ENCODE results near the gene CBL.
A peak's percentile ranks its signal among the peaks of the same experiment; 100 is the strongest.
"Not testable (repeated sequence)": the region's sequence is repeated elsewhere in the genome, so short reads cannot be mapped to it uniquely, and the experiment has no call there.

The CBL gene

DNA sequence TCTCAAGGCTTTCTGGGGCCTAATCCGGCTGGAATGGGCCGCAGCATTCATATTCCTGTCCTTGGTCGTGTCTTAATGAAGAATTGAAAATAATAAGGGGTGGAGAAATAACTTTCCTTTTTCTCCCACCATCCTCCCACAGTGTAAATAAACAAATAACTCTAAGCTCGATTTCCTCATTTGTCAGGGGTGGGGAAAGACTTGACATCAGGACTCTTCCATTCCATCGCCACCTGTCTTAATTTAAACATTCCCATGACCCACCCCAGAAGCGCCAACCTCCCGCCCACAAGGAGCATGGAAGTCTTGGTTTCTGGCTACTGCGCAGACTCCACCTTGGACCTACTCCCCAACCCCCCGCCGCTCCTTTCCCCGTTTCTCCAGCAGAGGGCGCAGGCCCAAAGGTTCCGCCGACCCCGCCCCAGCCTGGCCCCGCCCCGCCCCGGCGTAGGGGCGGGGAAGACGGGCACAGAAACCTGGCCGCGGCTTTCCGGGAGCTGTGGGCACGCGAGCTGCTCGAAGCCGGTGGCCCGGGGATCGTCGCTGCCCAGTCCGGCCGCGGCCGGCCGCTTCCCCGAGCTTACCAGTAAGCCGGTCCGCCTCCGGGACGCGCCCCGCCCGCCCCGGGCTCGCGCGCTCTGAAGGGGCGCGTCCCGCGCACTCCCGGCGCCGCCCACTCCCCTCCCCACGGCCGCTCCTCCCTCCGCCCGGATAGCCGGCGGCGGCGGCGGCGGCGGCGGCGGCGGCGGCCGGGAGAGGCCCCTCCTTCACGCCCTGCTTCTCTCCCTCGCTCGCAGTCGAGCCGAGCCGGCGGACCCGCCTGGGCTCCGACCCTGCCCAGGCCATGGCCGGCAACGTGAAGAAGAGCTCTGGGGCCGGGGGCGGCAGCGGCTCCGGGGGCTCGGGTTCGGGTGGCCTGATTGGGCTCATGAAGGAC, at the start of gene CBL:
TSS of gene CBL (plus strand) at position 766 of the 937 bp plus-strand sequence. CDS start at position 845, 79 bp downstream.
- peak; percentile 56 for FAIRE-seq

DNA sequence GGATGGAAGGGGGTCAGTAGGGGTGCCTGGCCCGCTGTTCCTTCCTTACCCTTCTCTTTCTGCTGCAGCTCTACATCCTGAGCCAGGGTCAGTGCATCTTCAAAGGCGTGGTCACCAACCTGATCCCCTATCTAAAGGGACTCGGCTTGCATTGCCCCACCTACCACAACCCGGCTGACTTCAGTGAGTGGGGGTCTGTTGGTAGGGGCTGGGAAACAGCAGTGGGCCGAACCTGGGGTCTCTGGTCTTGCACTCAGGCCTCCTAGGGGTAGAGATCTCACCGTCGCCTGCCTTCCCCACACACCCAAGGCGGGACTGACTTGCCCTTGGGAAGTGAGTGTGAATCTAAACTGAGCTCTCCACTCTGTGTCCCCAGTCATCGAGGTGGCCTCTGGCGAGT, 49.6 kb upstream of the CBL start:
- FAIRE-seq, result no peak

DNA sequence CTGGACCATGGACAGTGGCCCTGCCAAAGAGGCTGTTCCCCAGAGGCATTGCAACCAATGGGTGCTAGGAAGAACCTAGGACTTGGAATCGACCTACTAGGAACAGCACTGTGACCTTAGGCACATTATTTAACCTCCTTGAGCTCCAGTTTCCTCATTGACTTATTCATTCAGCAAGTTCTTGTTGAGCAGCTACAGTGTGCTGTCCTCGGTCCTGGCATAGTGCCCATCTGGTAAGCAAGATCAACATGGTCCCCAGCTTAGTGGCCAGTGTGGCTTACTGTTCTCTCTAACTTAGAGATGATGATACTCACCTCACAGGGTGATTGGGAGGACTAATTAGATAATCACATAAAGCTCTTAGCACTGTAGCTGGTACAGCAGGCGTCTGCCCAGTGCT, 49.1 kb upstream of the CBL start:
- FAIRE-seq, result no peak

DNA sequence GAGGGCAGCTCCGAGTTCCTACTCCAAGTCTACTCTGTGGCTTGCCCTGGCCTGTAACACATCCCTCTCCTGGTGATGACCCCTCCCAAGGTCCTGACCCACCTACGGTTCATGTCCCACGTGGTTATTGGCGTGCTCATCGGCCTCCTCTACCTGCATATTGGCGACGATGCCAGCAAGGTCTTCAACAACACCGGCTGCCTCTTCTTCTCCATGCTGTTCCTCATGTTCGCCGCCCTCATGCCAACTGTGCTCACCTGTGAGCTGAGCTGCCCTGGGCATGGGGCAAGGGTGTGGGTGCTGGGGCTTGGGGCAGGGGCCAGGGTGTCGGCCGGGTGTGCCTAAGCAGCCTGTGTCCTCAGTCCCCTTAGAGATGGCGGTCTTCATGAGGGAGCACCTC, 47.7 kb upstream of the CBL start:
- no peak for FAIRE-seq

DNA sequence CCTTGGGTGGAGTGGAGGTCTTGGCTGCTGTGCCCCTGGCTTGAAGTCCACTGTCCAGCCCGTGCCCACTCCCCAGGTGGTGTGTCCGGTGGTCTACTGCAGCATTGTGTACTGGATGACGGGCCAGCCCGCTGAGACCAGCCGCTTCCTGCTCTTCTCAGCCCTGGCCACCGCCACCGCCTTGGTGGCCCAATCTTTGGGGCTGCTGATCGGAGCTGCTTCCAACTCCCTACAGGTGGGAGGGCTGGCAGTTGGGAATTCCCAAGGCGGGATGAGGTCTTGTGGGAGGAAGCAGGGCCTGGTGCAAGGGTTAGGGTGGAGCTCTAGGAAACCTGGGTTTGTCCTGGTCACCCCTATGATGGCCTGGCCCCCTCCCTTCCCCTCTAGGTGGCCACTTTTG, 46.0 kb upstream of the CBL start:
- FAIRE-seq, result no peak

DNA sequence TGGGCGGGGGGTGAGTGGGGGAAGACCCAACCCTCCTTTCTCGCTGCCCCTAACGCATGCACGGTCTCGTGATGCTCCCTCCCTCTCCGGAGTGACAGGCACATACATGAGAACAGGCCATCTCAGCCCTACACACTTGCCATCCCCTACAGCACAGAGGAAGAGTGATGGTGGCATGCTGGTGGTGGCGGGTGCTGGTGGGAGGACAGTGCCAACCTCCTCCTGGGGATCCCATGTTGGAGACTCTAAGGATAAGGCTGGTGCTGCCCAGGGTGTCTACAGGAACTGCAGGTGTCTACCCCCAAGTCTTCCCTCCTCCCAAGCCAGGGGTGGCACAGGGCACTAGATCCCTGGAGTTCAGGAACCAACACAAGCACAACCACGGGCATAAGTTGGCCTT, 44.3 kb upstream of the CBL start:
- no peak for FAIRE-seq

DNA sequence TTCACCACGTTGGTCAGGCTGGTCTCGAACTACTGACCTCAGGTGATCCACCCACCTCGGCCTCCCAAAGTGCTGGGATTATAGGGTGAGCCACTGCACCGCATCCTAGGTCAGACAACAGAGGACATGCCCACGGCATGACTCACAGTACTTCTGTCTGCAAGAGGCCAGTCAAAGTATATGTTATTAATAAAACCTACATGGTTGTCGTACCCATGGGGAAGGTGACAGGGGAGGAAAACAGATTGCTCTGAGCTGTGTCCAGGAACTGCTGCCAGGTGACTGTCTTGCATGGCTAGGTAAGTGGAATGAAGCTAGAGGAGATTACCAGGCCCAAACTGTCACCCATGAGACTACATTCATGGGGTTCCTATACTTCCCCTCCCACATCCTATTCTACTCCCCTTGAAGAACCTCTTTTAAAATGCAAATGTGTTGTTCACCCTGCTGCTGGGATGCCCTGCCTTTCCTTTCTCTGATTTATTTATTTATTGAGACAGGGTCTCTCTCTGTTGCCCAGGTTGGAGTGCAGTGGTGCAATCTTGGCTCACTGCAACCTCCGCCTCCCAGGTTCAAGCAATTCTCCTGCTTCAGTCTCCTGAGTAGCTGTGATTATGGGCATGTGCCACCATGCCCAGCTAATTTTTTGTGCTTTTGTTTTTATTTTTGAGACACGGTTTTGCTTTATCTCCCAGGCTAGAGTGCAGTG, 39.6 kb upstream of the CBL start:
- no peak for FAIRE-seq

DNA sequence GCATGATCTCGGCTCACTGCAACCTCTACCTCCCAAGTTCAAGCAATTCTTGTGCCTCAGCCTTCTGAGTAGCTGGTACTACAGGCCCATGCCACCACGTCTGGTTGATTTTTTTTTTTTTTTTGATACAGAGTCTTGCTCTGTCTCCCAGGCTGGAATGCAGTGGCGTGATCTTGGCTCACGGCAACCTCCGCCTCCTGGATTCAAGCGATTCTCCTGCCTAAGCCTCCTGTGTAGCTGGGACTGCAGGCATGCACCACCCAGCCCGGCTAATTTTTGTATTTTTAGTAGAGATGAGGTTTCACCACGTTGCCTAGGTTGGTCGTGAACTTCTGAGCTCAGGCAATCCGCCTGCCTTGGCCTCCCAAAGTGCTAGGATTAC, 39.1 kb upstream of the CBL start:
- FAIRE-seq, result not testable (repeated sequence)

DNA sequence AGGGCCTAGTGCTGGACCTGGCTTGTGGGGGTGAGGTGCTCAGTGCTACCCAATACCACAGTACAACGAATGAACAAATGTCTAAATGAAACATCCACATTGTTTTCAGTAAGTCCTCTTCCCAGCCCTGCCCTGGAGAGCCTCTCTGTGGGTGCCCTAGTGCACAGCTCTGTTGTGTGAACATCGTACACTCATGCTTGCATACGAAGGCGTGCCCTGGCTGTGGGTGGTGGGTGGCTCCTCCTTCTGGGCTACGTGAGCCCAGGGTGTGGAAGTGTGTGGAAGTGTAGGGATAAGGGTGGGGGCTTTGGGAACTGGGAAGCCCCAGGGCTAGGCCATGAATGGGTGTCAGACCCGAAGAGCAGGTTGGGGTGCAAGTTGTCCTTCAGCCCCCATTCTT, 38.2 kb upstream of the CBL start:
- FAIRE-seq, result no peak

DNA sequence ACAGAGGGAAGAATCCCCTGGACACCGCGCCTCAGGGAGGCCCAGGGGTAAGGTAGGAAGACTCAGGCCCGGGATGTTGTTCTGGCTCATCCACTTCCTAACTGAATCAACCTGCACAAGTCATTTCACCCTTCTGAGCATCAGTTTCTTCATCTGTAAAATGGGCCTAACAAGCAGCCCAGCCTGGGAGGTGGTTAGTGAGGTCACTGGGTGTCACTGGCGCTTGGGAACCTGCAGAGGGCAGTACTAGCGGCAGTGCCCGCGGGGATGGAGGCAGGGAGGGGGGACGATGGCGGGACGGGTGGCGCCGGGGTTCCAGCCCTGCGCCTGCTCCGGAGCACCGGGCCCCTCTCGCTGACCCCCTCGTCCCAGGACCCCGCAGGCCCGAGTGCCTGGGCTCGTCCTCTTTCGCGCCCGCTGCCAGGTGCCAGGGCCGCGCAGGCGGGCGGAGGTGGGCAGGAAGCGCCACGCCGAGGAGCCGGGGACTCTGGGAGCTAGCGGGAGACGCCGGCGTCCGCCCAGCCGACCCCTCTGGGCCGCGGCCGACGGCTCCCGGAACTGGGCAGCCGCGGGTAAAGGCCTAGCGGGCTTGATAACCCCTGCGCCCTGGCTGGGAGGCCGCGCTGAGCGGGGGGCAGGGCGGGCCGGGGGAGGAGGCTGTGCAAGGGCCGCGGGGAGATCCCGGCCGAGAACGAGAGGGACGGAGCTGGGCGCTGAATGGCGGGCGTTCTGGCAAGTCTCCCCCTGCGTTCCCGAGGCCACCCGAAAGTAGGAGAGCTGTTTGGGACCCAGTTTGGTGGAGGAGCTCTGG, 37.5 kb upstream of the CBL start, which contains the start of gene NLRX1:
TSS of gene NLRX1 (plus strand) at position 255 of the 811 bp plus-strand sequence. CDS start 2,679 bp downstream, outside the sequence.
- FAIRE-seq, result no peak

DNA sequence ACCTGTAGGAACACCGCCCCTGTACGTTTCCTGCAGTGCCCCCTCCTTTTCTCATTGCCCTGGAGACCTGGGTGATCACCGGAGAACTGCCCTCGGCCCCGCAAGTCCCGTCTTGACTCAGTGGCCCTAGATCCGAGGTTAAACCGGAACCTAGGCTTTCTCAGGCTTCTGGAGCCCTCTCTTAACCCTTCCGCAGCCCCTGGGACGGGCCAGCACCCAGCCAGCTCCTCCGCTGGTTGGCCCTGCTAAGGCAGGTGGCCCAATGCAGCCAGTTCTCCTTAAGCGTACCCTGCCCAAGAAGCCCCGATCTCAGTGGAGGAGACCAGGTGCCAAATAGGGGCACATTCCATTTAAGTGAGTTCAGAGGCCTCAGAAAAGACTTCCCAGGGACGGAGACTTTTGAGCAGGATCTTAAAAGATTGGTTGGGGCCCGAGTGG, 36.8 kb upstream of the CBL start:
- FAIRE-seq, result no peak

DNA sequence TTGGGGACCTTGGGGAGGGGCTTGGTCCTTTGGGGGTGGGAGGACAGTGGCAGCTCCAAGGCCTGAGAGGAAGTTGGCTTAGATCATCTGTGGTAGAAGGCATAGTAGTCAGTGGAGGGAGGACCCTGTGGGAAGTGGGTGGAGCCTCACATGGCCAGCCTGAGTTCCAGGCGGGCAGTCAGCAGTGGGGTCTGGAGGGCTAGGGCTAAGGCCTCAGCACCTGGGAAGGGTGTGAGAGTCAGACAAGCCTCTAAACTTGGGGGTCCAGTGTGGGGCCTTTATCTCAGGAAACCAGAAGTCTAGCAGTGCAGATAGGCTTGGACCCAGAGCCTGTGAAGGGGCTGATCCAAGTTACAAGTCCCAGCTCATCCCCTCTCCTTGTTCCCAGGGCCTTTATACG, 33.6 kb upstream of the CBL start:
- no peak for FAIRE-seq

DNA sequence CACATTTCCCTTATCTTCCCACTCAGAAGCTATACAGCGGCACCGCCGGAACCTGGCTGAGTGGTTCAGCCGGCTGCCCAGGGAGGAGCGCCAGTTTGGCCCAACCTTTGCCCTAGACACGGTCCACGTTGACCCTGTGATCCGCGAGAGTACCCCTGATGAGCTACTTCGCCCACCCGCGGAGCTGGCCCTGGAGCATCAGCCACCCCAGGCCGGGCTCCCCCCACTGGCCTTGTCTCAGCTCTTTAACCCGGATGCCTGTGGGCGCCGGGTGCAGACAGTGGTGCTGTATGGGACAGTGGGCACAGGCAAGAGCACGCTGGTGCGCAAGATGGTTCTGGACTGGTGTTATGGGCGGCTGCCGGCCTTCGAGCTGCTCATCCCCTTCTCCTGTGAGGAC, 32.7 kb upstream of the CBL start:
- FAIRE-seq, result no peak

DNA sequence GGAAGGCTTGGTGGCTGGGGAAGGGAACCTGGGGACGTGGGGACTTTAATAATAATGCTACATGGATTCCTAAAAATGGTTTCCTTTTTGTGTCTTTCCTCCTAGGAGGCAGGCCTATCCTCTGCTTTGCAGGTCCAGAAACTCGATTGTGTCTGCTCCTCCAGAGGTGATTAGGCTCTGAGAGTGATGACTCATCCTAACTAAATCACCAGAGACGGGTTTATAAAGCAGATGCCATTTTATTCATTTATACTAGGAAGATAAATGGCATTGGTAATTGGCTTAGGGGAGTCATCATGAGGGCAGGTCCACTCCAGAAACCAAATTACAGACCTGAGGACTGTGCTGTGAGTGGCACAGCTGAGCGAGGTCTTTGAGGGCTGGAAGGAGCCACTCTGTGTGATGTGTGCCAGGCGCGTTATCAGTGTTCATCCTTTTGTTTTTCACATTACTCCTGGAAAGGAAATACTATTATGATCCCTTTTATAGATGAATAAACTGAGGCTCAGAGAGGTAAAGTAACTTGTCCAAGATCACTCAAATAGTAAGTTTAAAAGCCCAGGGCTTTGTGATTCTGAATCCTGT, 30.6 kb upstream of the CBL start:
- no peak for FAIRE-seq

DNA sequence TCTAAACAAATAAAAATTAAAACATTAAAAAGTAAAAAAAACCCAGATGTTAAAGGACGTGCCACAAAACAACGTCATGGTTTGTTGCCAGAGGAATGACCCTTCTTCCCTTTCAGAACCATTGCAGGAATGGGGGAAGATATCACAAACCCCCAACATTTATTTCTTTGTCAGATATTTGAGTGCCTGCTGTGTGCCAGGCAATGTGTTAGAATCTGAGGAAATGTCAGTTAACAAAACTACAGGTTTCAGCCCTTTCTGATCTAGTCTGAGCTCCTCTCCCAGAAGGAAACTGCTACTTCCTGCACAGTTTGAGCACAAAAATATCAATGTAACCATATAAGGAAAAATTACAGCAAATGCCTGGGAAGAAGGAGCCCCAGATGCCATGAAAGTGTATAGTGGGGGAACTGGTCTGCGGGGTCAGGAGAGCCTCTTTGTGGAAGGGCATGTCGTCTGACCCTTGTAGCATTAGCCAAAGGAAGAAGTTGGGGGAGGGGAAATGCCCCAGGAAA, 27.9 kb upstream of the CBL start:
- no peak for FAIRE-seq

DNA sequence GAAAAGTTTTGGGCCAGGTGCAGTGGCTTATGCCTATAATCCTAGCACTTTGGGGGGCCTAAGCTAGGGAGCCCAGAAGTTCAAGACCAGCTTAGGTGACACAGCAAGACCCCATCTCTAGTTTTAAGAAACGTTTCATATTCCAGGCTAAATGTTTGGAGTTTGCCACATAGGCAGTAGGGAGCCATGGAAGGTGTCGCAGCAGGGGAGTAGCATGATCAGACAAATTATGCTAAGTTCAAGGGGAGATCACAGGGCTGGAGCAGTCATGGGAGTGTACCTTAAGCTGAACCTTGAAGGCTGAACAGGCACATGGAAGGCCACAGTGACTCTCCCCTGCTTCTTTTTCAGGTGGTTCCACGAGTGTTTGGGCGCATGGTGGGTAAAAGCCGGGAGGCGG, 26.8 kb upstream of the CBL start:
- no peak for FAIRE-seq

DNA sequence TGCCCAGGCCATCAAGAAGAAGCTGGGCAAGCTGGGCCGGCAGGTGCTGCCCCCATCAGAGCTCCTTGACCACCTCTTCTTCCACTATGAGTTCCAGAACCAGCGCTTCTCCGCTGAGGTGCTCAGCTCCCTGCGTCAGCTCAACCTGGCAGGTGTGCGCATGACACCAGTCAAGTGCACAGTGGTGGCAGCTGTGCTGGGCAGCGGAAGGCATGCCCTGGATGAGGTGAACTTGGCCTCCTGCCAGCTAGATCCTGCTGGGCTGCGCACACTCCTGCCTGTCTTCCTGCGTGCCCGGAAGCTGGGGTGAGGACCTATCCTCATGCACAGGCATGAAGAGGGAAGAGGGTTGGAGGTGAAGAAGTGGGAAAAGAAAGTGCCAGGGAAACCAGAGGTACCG, 26.2 kb upstream of the CBL start:
- FAIRE-seq, result no peak

DNA sequence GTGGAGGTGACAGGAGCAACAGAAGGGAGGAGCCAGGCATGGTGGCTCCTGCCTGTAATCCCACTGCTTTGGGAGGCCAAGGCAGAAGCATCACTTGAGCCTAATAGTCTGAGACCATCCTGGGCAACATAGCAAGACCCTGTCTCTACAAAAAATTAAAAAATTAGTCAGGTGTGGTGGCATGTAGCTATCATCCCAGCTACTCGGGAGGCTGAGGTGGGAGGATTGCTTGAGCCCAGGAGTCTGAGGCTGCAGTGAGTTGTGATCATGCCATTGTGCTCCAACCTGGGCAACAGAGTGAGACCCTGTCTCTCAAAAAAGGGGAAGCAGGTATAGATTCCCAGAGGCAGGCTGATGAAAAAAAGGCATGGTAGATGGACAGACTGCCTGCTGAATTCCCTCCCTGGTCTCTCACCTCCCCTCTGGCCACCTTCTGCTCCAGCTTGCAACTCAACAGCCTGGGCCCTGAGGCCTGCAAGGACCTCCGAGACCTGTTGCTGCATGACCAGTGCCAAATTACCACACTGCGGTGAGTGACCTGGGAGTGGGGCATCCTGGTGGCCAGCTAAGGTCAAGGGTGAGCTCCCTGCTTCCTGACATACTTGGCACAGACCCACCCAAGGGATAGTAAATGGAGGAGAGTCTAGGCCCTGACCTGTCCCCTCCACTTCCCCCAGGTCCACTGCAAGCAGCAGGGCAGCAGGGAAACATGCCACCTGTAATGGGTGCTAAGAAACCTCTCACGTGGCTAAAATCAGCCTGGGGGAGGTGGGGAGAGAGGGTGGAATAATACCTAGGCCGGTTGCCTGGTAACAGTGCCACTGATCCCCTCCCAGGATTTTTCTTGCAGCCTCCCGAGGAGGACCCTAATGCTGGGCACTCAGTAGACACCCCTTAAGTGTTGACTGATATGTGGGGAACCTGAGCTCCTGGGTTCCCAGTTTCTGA, 25.1 kb upstream of the CBL start:
- no peak for FAIRE-seq

DNA sequence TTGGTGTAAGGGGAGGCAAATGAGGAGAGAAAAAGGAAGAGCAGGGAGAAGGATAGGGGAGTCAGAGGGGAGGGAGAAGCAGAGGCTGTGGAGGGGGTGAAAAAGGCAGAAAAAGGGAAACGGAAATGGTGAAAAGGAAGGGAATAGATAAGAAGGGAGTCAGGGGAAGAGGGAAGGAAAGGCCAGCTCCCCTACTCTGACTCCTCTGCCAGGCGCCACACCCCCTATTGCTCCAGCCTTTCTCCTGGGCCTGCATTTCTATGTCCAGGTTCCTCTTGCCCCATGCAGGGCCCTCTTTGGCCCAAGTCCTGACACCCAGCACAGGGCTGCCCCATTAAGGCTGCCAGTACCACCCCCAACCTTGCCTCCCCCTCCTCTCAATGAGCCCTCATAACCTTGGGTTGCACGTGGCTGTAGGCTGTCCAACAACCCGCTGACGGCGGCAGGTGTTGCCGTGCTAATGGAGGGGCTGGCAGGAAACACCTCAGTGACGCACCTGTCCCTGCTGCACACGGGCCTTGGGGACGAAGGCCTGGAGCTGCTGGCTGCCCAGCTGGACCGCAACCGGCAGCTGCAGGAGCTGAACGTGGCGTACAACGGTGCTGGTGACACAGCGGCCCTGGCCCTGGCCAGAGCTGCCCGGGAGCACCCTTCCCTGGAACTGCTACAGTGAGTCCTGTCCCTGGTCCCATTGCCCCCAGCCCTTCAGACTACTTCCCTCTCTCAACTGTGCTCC, 24.3 kb upstream of the CBL start:
- FAIRE-seq, result no peak

DNA sequence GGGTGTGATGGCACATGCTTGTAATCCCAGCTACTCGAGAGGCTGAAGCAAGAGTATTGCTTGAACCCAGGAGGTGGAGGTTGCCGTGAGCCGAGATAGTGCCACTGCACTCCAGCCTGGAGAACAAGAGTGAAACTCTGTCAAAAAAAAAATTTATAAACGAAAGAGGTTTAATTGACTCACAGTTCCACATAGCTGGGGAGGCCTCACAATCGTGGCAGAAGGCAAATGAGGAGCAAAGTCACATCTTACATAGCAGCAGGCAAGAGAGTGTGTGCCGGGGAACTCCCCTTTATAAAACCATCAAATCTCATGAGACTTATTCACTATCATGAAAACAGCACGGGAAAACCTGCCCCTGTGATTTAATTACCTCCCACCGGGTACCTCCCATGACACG, 21.7 kb upstream of the CBL start:
- not testable (repeated sequence) for FAIRE-seq

Measured in G401.6 (cell line).